AG09309 (cell line): ENCODE data around the gene SPEM2.

Experiments used
- DNase-seq: peaks from one replicate; pipeline ENCODE4 v3.0.0-alpha.2; 2010; ENCODE audit warnings: low read depth
- H3K4me3 ChIP-seq: 2 replicates; pipeline ENCODE4 v1.5.1; 2011; ENCODE audit warnings: mild to moderate bottlenecking, low read depth, low read length, moderate library complexity; ENCODE audit not compliant: control insufficient read depth
- TF ChIP-seq, protein P1 (sequence below): IDR thresholded peaks from 2 replicates; pipeline ENCODE4 v1.5.1; 2011; ENCODE audit warnings: mild to moderate bottlenecking, low read depth, low read length, inconsistent platforms; ENCODE audit not compliant: insufficient read depth, control insufficient read depth; ENCODE audit errors: missing control alignments

Gene SPEM2

GRCh38 chr17:7413346-7413985 is 11.9 kb upstream of the SPEM2 start:
- TF ChIP-seq, protein P1, sequence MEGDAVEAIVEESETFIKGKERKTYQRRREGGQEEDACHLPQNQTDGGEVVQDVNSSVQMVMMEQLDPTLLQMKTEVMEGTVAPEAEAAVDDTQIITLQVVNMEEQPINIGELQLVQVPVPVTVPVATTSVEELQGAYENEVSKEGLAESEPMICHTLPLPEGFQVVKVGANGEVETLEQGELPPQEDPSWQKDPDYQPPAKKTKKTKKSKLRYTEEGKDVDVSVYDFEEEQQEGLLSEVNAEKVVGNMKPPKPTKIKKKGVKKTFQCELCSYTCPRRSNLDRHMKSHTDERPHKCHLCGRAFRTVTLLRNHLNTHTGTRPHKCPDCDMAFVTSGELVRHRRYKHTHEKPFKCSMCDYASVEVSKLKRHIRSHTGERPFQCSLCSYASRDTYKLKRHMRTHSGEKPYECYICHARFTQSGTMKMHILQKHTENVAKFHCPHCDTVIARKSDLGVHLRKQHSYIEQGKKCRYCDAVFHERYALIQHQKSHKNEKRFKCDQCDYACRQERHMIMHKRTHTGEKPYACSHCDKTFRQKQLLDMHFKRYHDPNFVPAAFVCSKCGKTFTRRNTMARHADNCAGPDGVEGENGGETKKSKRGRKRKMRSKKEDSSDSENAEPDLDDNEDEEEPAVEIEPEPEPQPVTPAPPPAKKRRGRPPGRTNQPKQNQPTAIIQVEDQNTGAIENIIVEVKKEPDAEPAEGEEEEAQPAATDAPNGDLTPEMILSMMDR, result no peak
- H3K4me3 ChIP-seq, result no peak overlapping the region

GRCh38 chr17:7414837-7415236 is 10.6 kb upstream of the SPEM2 start:
- no peak overlapping the region for H3K4me3 ChIP-seq
- TF ChIP-seq, protein P1, result no peak
- DNase-seq, result no peak

More at GRCh38 chr17:7413346-7413985, 11.9 kb upstream of the SPEM2 start:
- peak; percentile 37 for DNase-seq

GRCh38 chr17:7415784-7416183 is 9.6 kb upstream of the SPEM2 start:
- TF ChIP-seq, protein P1, result no peak
- DNase-seq, result no peak

DNA sequence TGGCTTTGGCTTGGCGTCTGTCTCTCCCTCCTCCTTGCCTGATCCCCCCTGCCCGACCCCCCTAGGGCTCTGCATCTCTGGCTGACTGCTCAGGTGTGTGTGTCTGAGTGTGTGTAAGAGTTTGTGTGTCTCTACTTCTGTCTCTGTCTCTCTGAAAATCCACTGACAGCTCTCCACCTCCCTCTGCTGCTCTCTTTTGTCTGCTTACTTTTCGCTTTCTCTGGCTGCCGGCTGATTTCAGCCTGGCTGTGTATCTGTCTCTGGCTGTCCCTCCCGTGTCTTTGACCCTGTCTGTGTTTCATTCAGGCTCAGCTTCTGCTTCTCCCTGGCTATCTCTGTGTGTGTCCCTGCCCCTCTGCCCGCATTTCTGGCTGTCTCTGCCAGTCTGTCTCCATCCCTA is 9.1 kb upstream of the SPEM2 start:
- no peak for DNase-seq
- TF ChIP-seq, protein P1, result no peak
- no peak overlapping the region for H3K4me3 ChIP-seq

More at GRCh38 chr17:7415784-7416183, 9.6 kb upstream of the SPEM2 start:
- H3K4me3 ChIP-seq, result no peak overlapping the region

DNA sequence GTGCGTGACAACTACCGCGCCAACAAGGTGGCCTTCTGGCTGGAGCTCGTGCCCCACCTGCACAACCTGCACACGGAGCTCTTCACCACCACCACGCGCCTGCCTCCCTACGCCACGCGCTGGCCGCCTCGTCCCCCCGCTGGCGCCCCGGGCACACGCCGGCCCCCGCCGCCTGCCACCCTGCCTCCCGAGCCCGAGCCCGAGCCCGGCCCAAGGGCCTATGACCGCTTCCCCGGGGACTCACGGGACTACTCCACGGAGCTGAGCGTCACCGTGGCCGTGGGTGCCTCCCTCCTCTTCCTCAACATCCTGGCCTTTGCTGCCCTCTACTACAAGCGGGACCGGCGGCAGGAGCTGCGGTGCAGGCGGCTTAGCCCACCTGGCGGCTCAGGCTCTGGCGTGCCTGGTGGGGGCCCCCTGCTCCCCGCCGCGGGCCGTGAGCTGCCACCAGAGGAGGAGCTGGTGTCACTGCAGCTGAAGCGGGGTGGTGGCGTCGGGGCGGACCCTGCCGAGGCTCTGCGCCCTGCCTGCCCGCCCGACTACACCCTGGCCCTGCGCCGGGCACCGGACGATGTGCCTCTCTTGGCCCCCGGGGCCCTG is 8.3 kb upstream of the SPEM2 start:
- H3K4me3 ChIP-seq, result no peak overlapping the region
- no peak for DNase-seq
- TF ChIP-seq, protein P1, result no peak

DNA sequence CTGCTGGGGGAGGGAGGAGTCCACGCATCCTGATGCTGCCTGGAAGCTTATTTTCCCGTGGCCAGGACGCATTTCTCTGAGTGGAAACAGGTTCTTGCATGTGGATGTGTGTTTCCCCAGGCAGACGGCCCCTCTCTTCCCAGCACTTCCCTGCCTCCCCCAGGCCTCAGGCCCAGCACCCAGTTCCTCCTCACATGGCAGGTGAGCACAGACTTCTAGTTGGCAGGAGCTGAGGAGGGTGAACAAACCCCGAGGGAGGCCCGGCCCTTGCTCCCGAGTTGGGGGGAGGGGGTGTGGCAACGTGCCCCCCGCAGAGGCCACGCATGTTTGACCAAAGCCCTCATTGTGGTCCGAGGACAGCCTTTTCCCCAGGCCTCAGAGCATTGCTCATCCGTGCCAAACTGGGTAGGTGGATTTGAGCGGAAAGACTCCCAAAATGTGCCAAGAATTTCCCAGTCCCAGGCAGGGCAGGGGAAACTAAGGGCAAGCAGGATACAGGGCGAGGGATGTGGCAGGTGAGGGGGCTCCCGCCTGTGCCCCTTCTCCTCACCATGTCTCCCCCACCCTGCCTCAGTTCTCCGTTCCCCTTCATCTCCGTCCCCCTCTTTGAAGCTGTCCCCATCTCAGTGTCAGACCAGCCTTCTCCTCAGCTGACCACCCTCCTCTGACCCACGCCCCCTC is 6.8 kb upstream of the SPEM2 start:
- no peak overlapping the region for H3K4me3 ChIP-seq
- TF ChIP-seq, protein P1, result no peak
- DNase-seq, result no peak
